ENCODE data around the gene KRT32. TPM values are rescaled to one million over a fixed set of nuclear protein-coding genes. Genes with fewer than 3 reads are reported as not detected.

The KRT32 gene
- total and polyA plus RNA-seq, 9 of the 15 experiments (the other 6 are each of a cell fraction or from before 2014, with no cell fraction given), result not detected

DNA sequence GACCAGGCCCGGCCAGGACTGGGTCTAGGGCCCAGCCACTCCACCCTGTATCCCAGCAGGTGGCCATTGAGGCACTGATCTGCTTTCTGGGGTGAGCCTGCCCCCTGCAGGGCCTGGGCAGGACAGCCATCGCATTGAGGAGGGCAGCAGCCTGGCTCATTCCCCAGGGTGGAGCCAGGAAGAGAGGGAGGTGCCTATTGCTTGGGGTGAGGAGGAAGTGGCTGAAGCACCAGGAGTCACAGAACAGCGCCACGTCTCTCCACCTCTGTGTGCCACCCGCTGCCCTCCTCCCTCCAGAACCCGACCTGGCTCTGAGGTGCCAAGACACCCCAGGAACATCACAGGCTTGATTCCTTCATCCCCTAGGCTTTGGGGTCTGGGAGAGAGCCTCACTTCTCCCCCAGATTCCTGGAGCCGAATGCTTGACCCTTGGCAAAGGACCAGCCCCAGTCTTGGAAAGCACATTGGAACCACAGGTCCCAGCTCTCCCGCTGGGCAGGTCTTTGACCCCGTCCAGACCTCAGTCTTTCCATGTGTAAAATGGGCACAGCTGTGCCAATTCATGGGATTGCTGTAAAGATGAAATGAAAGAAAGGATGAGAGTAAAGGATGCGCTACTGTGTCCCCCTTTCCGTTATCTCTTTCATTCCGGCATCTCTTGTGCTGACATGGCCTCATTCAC is 29.8 kb upstream of the KRT32 start (continued):
- TF ChIP-seq, protein P1, sequence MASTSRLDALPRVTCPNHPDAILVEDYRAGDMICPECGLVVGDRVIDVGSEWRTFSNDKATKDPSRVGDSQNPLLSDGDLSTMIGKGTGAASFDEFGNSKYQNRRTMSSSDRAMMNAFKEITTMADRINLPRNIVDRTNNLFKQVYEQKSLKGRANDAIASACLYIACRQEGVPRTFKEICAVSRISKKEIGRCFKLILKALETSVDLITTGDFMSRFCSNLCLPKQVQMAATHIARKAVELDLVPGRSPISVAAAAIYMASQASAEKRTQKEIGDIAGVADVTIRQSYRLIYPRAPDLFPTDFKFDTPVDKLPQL (IDR thresholded peaks at IDR 0.05; ENCODE audit: extremely low read depth, insufficient read length), result no peak
- TF ChIP-seq, protein P2, sequence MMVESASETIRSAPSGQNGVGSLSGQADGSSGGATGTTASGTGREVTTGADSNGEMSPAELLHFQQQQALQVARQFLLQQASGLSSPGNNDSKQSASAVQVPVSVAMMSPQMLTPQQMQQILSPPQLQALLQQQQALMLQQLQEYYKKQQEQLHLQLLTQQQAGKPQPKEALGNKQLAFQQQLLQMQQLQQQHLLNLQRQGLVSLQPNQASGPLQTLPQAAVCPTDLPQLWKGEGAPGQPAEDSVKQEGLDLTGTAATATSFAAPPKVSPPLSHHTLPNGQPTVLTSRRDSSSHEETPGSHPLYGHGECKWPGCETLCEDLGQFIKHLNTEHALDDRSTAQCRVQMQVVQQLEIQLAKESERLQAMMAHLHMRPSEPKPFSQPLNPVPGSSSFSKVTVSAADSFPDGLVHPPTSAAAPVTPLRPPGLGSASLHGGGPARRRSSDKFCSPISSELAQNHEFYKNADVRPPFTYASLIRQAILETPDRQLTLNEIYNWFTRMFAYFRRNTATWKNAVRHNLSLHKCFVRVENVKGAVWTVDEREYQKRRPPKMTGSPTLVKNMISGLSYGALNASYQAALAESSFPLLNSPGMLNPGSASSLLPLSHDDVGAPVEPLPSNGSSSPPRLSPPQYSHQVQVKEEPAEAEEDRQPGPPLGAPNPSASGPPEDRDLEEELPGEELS (CRISPR knock-in tag; IDR thresholded peaks at IDR 0.05; ENCODE audit: borderline replicate concordance), result no peak
- TF ChIP-seq ZNF79 (CRISPR knock-in tag; IDR thresholded peaks at IDR 0.05; ENCODE audit: low read depth), result no peak
- no peak for TF ChIP-seq NFATC3 (IDR thresholded peaks at IDR 0.05)
- TF ChIP-seq, protein P3, sequence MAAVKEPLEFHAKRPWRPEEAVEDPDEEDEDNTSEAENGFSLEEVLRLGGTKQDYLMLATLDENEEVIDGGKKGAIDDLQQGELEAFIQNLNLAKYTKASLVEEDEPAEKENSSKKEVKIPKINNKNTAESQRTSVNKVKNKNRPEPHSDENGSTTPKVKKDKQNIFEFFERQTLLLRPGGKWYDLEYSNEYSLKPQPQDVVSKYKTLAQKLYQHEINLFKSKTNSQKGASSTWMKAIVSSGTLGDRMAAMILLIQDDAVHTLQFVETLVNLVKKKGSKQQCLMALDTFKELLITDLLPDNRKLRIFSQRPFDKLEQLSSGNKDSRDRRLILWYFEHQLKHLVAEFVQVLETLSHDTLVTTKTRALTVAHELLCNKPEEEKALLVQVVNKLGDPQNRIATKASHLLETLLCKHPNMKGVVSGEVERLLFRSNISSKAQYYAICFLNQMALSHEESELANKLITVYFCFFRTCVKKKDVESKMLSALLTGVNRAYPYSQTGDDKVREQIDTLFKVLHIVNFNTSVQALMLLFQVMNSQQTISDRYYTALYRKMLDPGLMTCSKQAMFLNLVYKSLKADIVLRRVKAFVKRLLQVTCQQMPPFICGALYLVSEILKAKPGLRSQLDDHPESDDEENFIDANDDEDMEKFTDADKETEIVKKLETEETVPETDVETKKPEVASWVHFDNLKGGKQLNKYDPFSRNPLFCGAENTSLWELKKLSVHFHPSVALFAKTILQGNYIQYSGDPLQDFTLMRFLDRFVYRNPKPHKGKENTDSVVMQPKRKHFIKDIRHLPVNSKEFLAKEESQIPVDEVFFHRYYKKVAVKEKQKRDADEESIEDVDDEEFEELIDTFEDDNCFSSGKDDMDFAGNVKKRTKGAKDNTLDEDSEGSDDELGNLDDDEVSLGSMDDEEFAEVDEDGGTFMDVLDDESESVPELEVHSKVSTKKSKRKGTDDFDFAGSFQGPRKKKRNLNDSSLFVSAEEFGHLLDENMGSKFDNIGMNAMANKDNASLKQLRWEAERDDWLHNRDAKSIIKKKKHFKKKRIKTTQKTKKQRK (IDR thresholded peaks at IDR 0.05; ENCODE audit: borderline replicate concordance, low read depth, low read length), result no peak
- no peak for TF ChIP-seq ZNF695 (CRISPR knock-in tag; IDR thresholded peaks at IDR 0.05)
- TF ChIP-seq ZBED1 (IDR thresholded peaks at IDR 0.05), result no peak
- no peak for TF ChIP-seq SMAD3 (CRISPR knock-in tag; conservative IDR thresholded peaks at IDR 0.05)
- no peak for TF ChIP-seq HNRNPL (IDR thresholded peaks at IDR 0.05; ENCODE audit: low read depth, low read length)
- TF ChIP-seq HMG20B (CRISPR knock-in tag; IDR thresholded peaks at IDR 0.05), result no peak
- TF ChIP-seq HNRNPH1 (optimal IDR thresholded peaks at IDR 0.05; ENCODE audit: low read depth, low read length), result no peak
- no peak for TF ChIP-seq TFAM (CRISPR knock-in tag; conservative IDR thresholded peaks at IDR 0.05)
- no peak for TF ChIP-seq HCFC1 (IDR thresholded peaks at IDR 0.05; ENCODE audit: low read depth, low read length)
- no peak for TF ChIP-seq ZNF778 (CRISPR knock-in tag; IDR thresholded peaks at IDR 0.05)
- TF ChIP-seq, protein P4, sequence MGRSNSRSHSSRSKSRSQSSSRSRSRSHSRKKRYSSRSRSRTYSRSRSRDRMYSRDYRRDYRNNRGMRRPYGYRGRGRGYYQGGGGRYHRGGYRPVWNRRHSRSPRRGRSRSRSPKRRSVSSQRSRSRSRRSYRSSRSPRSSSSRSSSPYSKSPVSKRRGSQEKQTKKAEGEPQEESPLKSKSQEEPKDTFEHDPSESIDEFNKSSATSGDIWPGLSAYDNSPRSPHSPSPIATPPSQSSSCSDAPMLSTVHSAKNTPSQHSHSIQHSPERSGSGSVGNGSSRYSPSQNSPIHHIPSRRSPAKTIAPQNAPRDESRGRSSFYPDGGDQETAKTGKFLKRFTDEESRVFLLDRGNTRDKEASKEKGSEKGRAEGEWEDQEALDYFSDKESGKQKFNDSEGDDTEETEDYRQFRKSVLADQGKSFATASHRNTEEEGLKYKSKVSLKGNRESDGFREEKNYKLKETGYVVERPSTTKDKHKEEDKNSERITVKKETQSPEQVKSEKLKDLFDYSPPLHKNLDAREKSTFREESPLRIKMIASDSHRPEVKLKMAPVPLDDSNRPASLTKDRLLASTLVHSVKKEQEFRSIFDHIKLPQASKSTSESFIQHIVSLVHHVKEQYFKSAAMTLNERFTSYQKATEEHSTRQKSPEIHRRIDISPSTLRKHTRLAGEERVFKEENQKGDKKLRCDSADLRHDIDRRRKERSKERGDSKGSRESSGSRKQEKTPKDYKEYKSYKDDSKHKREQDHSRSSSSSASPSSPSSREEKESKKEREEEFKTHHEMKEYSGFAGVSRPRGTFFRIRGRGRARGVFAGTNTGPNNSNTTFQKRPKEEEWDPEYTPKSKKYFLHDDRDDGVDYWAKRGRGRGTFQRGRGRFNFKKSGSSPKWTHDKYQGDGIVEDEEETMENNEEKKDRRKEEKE (IDR thresholded peaks at IDR 0.05; ENCODE audit: borderline replicate concordance in 1 of 2, control insufficient read depth in 1 of 2, low read depth in 2 of 2, low read length in 1 of 2), result no peak
- no peak for TF ChIP-seq ZNF184 (CRISPR knock-in tag; IDR thresholded peaks at IDR 0.05)
- peak; percentile 59 for TF ChIP-seq RB1 (IDR thresholded peaks at IDR 0.05; ENCODE audit: low read depth)
- TF ChIP-seq ZNF696 (CRISPR knock-in tag; conservative IDR thresholded peaks at IDR 0.05), result no peak
- no peak for TF ChIP-seq SMARCE1 (IDR thresholded peaks at IDR 0.05)
- no peak for TF ChIP-seq EGR1 (conservative IDR thresholded peaks at IDR 0.05)
- TF ChIP-seq ZSCAN32 (CRISPR knock-in tag; IDR thresholded peaks at IDR 0.05), result no peak
